PC-9 (cell line): ENCODE results near the gene AKAP3. TPM values are rescaled to one million over a fixed set of nuclear protein-coding genes. Genes with fewer than 3 reads are reported as not detected.

ENCODE experiments used
- BruUV-seq: library from RNA; stranded (reverse); fragments of 400-500 nt; replicated peaks from 2 replicates; lab custom pipeline; 2021; lab: Mats Ljungman, UMichigan
- CTCF ChIA-PET: fragments of 300-600 bp; sonication (Branson Sonifier 250); formaldehyde crosslinking; loops from one replicate; lab custom pipeline; 2022; ENCODE audit warnings: antibody characterized with exemption; lab: Charles Lee
- POLR2A ChIA-PET: fragments of 300-600 bp; sonication (Branson Sonifier 250); formaldehyde crosslinking; loops from one replicate; lab custom pipeline; 2022; ENCODE audit warnings: antibody characterized with exemption; ENCODE audit not compliant: unreplicated experiment; lab: Charles Lee
- DNase-seq, 2 experiments: peaks; one replicate each; pipeline versions ENCODE4 v3.0.0 to v3.0.0-alpha.2; 2015 to 2022; ENCODE audit warnings: mixed read lengths in 1 of 2
- H2AFZ ChIP-seq: fragments of 200-600 bp; sonication (generic); 2 replicates; pipeline ENCODE4 v1.8.1; 2017; ENCODE audit warnings: antibody characterized with exemption
- H3F3A ChIP-seq: fragments of 200-600 bp; sonication (generic); 2 replicates; pipeline ENCODE4 v1.8.1; 2017; ENCODE audit warnings: antibody characterized with exemption, mild to moderate bottlenecking, low read depth; ENCODE audit not compliant: insufficient read depth
- H3K27ac ChIP-seq: fragments of 200-600 bp; sonication (generic); 2 replicates; pipeline ENCODE4 v1.6.1; 2016; ENCODE audit warnings: mixed run types
- H3K27me3 ChIP-seq: fragments of 200-600 bp; sonication (generic); 2 replicates; pipeline ENCODE4 v1.6.1; 2016; ENCODE audit warnings: low read depth, mixed run types; ENCODE audit not compliant: insufficient read depth
- H3K36me3 ChIP-seq: fragments of 200-600 bp; sonication (generic); 2 replicates; pipeline ENCODE4 v1.6.1; 2016; ENCODE audit warnings: low read depth, mixed run types
- H3K4me1 ChIP-seq: fragments of 200-600 bp; sonication (generic); replicated peaks from 2 replicates; pipeline ENCODE4 v1.6.1; 2016; ENCODE audit warnings: mixed run types; ENCODE audit not compliant: insufficient read depth
- H3K4me2 ChIP-seq: fragments of 200-600 bp; sonication (generic); 2 replicates; pipeline ENCODE4 v1.6.1; 2017; ENCODE audit warnings: mixed run types
- H3K4me3 ChIP-seq: fragments of 200-600 bp; sonication (generic); 2 replicates; pipeline ENCODE4 v1.6.1; 2016; ENCODE audit warnings: mixed run types
- H3K79me2 ChIP-seq: fragments of 200-600 bp; sonication (generic); 2 replicates; pipeline ENCODE4 v1.6.1; 2017; ENCODE audit warnings: low read depth, mixed run types
- H3K9me2 ChIP-seq: fragments of 200-600 bp; sonication (generic); 2 replicates; pipeline ENCODE4 v1.8.1; 2017; ENCODE audit warnings: mild to moderate bottlenecking; ENCODE audit not compliant: insufficient read depth
- H3K9me3 ChIP-seq: fragments of 200-600 bp; sonication (generic); 2 replicates; pipeline ENCODE4 v1.8.1; 2016; ENCODE audit warnings: low read depth; ENCODE audit not compliant: insufficient read depth
- H4K20me1 ChIP-seq: fragments of 200-600 bp; sonication (generic); 2 replicates; pipeline ENCODE4 v1.8.1; 2017; ENCODE audit not compliant: insufficient read depth
- CTCF ChIP-seq: fragments of 200-600 bp; sonication (generic); conservative IDR thresholded peaks from 2 replicates; pipeline ENCODE4 v1.6.1; 2017; ENCODE audit warnings: mixed run types, antibody characterized with exemption, mild to moderate bottlenecking, moderate library complexity
- EZH2 ChIP-seq: fragments of 200-600 bp; sonication (generic); IDR thresholded peaks from 2 replicates; pipeline ENCODE4 v1.8.0; 2017; ENCODE audit warnings: antibody characterized with exemption, low read depth
- intact Hi-C: fragments of 100-400 bp; cut with micrococcal nuclease; formaldehyde crosslinking; loops from one replicate; pipeline ENCODE4 v1.10.0; 2022; ENCODE audit not compliant: unreplicated experiment
- total RNA-seq: library from RNA; stranded (reverse); gene quantifications from 2 replicates; pipeline ENCODE4 v1.2.3, GENCODE V29; 2021

Gene AKAP3
- total RNA-seq, 1 experiment from 2014 or later = 2.1 TPM

- Histone ChIP-seq H3K4me1 (no peaks in the 10 kb centered on the region), H2AFZ (no peak overlapping the region), H3K27me3 (peaks cover 100% of the 10 kb centered on the region), H3K36me3 (no peaks in the 10 kb centered on the region), H3K4me2 (no peak overlapping the region), H4K20me1 (no peaks in the 10 kb centered on the region), H3K4me3 (no peak overlapping the region), H3K9me2 (no peaks in the 10 kb centered on the region), H3F3A (no peaks in the 10 kb centered on the region), H3K27ac (no peak overlapping the region), H3K79me2 (no peaks in the 10 kb centered on the region), H3K9me3 (no peaks in the 10 kb centered on the region)
- ChIA-PET CTCF (no interaction called here), POLR2A (no interaction called here)
- intact Hi-C loops = no loop called here
- no peak for TF ChIP-seq CTCF
- TF ChIP-seq EZH2 = no peak
- no peak for DNase-seq
- BruUV-seq = no TSS peak
Measured at GRCh38 chr12:4595881-4596280, 53.0 kb downstream of the AKAP3 start.

GRCh38 chr12:4591180-4591687 is 57.6 kb downstream of the AKAP3 start:
- Histone ChIP-seq H3K9me3 (no peaks in the 10 kb centered on the region), H3K9me2 (no peaks in the 10 kb centered on the region), H3K27ac (no peak overlapping the region), H3K4me2 (no peak overlapping the region), H3K4me3 (no peak overlapping the region), H3F3A (no peaks in the 10 kb centered on the region), H2AFZ (no peak overlapping the region), H3K79me2 (no peaks in the 10 kb centered on the region), H3K4me1 (no peaks in the 10 kb centered on the region), H3K36me3 (no peaks in the 10 kb centered on the region), H4K20me1 (no peaks in the 10 kb centered on the region), H3K27me3 (peaks cover 99% of the 10 kb centered on the region)
- BruUV-seq = no TSS peak
- TF ChIP-seq EZH2 (no peak), CTCF (no peak)
- ChIA-PET CTCF (no interaction called here), POLR2A (no interaction called here)
- intact Hi-C loops = no loop called here
- DNase-seq = peak in 1 of 2 experiments; percentile 31

DNA sequence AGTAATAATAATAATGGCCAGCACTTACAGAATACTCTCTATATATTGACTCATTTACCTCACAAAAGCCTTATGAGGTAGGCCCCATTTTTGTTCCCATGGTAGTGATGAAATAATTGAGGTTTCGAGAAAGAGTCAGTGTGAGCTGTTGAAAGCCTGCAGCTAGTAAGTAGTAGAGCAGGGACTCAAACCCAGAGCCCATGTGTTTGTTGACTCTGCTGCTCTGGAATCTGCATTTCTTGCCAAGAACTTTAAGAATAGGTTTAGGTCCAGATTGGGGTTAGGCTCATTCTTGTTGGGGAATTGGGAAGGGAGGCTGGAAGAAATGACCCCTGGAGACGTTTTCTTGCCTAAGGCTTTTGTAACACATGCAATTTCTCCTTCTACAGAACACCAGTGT is 58.9 kb downstream of the AKAP3 start:
- no peak overlapping the region for H3K27ac ChIP-seq
- TF ChIP-seq EZH2 (no peak), CTCF (no peak)
- no peaks in the 10 kb centered on the region for H3K9me3 ChIP-seq
- peak in 1 of 2 experiments; percentile 32 for DNase-seq
- BruUV-seq = no TSS peak
- H4K20me1 ChIP-seq = no peaks in the 10 kb centered on the region
- peaks cover 97% of the 10 kb centered on the region for H3K27me3 ChIP-seq
- H3F3A ChIP-seq = no peaks in the 10 kb centered on the region
- H2AFZ ChIP-seq = no peak overlapping the region
- H3K4me1 ChIP-seq = no peaks in the 10 kb centered on the region
- intact Hi-C loops = no loop called here
- ChIA-PET POLR2A (no interaction called here), CTCF (no interaction called here)
- no peaks in the 10 kb centered on the region for H3K79me2 ChIP-seq
- H3K4me3 ChIP-seq = no peak overlapping the region
- no peaks in the 10 kb centered on the region for H3K36me3 ChIP-seq
- H3K9me2 ChIP-seq = no peaks in the 10 kb centered on the region
- H3K4me2 ChIP-seq = no peak overlapping the region
